ENCODE measurements around the gene NHS. TPM values are rescaled to one million over a fixed set of nuclear protein-coding genes. Genes with fewer than 3 reads are reported as not detected.

The NHS gene
- total RNA-seq: under 1 TPM; 0.14 to 0.71 TPM

DNA sequence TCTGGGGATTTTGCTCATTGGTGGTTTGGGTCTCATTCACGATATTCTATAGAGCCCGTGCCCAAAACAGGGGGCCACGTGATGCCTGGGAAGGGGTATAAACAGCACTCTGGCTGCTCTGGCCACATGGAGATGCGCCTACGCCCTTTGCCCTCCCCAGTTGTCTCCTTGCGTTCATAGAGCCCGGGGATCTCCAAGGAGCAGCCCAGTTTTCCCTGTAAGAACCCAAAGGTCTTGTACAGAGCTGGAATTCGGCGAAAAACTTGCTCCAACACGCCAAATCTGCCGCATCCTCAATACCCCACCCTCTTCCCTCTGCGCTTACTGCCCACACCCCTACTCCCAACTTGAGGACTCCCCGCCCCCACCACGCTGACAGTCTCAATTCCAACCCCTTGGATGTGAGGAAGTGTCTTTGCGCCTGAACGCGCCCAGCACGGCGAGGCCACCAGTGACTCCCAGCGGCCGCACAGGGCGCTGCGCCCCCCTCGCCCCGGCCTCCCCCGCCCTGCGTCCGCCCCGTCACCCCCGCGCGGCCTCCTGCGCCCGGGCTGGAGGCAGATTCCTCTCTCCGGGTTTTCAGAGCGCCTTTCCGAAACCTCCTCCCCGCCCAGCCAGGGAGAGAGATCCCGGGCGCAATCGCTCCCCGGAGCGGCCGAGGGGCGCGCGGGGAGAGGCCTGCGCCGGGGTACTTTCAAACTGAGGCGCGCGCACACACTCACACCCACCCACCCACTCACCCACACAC lies at the start of gene NHS:
Gene NHS, plus strand, starts transcription at position 582 of the 748 bp plus-strand sequence. CDS start 558 bp downstream, outside the sequence.
- Mint-ChIP-seq H3K9me3 (peaks cover 5% of the 10 kb centered on the region), H3K36me3 (no peaks in the 10 kb centered on the region), H3K27me3 (peaks cover 9 to 14% of the 10 kb centered on the region in 2 donors), H3K4me1 (ENCODE audit: low read depth in 2 of 2) (no peaks in the 10 kb centered on the region), H3K4me3 (no peak within 1 kb of the TSS), H3K27ac (no peak within 1 kb of the TSS)
- DNase-seq (ENCODE audit: low spot score) (no peak), ATAC-seq (no peak)

DNA sequence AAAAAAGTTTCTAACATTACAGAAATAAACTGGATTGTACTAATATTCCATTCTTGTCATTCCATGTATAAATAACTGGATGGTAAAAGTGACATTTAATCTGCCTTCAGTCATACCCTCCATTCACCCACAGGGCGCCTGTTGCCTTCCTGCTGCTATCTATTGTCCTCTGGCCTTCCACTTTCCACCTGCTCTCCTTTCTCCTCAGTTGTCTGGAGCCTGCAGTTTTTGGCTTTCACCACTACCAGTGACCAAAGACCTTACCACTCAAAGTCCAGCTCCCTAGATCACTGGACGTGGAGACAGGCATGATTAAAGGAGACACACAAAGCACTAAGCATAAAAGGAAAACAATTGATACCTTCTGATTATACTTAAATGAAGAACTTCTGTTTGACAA lies 46.2 kb upstream of the NHS start:
- Mint-ChIP-seq H3K27ac (no peak overlapping the region), H3K4me1 (ENCODE audit: low read depth in 2 of 2) (no peaks in the 10 kb centered on the region), H3K36me3 (no peaks in the 10 kb centered on the region), H3K4me3 (no peak overlapping the region), H3K9me3 (no peaks in the 10 kb centered on the region), H3K27me3 (peaks cover 0 to 7% of the 10 kb centered on the region in 2 donors)
- no peak for DNase-seq (ENCODE audit: low spot score)
- ATAC-seq: no peak

GRCh38 chrX:17336377-17336776 lies 38.6 kb upstream of the NHS start:
- no peaks in the 10 kb centered on the region for H3K36me3 Mint-ChIP-seq
- no peak overlapping the region for H3K4me3 Mint-ChIP-seq
- no peak overlapping the region for H3K27ac Mint-ChIP-seq
- H3K9me3 Mint-ChIP-seq: no peaks in the 10 kb centered on the region
- H3K4me1 Mint-ChIP-seq (ENCODE audit: low read depth in 2 of 2): no peaks in the 10 kb centered on the region
- ATAC-seq (no peak), DNase-seq (ENCODE audit: low spot score) (no peak)
- no peaks in the 10 kb centered on the region for H3K27me3 Mint-ChIP-seq

DNA sequence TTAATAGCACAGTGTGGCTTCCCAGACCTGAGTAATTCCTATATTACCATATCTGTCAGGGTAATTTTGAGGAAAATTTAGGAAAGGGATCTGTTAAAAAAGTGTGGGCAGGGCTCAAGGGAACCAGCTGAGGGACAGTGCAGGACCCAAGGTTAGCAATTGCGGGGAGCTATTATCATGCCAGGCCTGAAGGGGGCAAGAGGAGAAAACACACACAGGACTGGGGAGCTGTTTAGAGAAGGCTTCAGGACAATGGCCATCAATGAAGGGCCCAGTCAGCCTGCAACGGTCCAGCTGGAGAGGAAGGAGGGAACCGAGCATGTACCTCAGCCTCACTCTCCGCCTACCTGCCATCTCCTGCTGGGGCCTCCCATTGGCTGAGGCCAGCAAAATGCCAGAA lies 19.0 kb upstream of the NHS start:
- Mint-ChIP-seq H3K4me3 (no peak overlapping the region), H3K27ac (no peak overlapping the region), H3K36me3 (no peaks in the 10 kb centered on the region), H3K9me3 (no peaks in the 10 kb centered on the region), H3K27me3 (peaks cover 0 to 6% of the 10 kb centered on the region in 2 donors), H3K4me1 (ENCODE audit: low read depth in 2 of 2) (no peaks in the 10 kb centered on the region)
- ATAC-seq (no peak), DNase-seq (ENCODE audit: low spot score) (no peak)

GRCh38 chrX:17359500-17359899 lies 15.5 kb upstream of the NHS start:
- H3K4me3 Mint-ChIP-seq: no peak overlapping the region
- peaks cover 3% of the 10 kb centered on the region for H3K9me3 Mint-ChIP-seq
- peaks cover 0 to 14% of the 10 kb centered on the region in 2 donors for H3K27me3 Mint-ChIP-seq
- ATAC-seq: no peak
- DNase-seq (ENCODE audit: low spot score): no peak
- no peak overlapping the region for H3K27ac Mint-ChIP-seq
- H3K36me3 Mint-ChIP-seq: no peaks in the 10 kb centered on the region
- no peaks in the 10 kb centered on the region for H3K4me1 Mint-ChIP-seq (ENCODE audit: low read depth in 2 of 2)

DNA sequence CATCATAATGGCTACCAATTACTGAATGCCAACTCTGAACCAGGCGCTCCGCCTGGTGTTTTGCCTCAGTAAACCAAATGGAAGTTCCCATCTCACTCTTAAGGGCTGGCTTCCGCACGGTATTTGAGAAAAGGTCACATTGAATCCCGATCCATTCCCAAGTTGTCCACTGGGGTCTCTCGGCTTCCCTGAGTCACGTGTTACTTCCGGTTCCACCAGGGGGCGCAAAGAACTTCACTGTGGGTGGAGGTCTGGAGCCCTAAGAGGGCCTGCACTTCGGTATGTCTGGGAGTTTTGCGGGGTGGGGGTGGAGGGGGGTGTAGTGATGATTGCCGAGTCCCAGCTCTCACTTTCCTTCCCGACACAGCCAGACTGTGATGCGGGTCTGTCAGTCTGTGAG lies 13.4 kb upstream of the NHS start:
- no peaks in the 10 kb centered on the region for H3K36me3 Mint-ChIP-seq
- ATAC-seq (no peak), DNase-seq (ENCODE audit: low spot score) (no peak)
- H3K4me3 Mint-ChIP-seq: no peak overlapping the region
- no peak overlapping the region for H3K27ac Mint-ChIP-seq
- H3K4me1 Mint-ChIP-seq (ENCODE audit: low read depth in 2 of 2): no peaks in the 10 kb centered on the region
- peaks cover 0 to 12% of the 10 kb centered on the region in 2 donors for H3K27me3 Mint-ChIP-seq
- H3K9me3 Mint-ChIP-seq: peaks cover 3% of the 10 kb centered on the region

GRCh38 chrX:17368002-17368401 lies 7.0 kb upstream of the NHS start:
- no peaks in the 10 kb centered on the region for H3K9me3 Mint-ChIP-seq
- H3K4me3 Mint-ChIP-seq: no peak overlapping the region
- no peak overlapping the region for H3K27ac Mint-ChIP-seq
- H3K4me1 Mint-ChIP-seq (ENCODE audit: low read depth in 2 of 2): no peaks in the 10 kb centered on the region
- ATAC-seq (no peak), DNase-seq (ENCODE audit: low spot score) (no peak)
- peaks cover 0 to 2% of the 10 kb centered on the region in 2 donors for H3K27me3 Mint-ChIP-seq
- no peaks in the 10 kb centered on the region for H3K36me3 Mint-ChIP-seq

DNA sequence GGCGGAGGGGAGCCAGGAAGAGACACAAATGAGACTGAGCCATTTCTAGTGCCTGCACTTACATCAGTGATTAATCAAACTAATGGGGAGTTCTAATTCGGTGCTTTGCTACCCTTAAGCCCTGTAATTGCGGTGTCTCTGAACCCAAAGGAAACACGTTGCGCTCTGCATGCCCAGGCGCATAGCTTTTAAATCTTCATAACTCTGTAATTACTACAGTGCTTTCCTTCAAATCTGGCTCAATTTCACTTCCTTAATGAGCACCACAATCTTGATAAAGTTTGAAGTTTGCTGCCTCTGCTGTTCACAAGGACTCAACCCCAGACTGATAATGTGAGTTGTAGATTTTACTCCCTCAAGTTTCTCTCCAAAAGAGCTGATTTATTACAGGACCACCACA lies 5.7 kb upstream of the NHS start:
- no peak for ATAC-seq
- Mint-ChIP-seq H3K27me3 (no peaks in the 10 kb centered on the region), H3K9me3 (no peaks in the 10 kb centered on the region), H3K36me3 (no peaks in the 10 kb centered on the region), H3K4me1 (ENCODE audit: low read depth in 2 of 2) (no peaks in the 10 kb centered on the region), H3K27ac (no peak overlapping the region), H3K4me3 (no peak overlapping the region)
- DNase-seq (ENCODE audit: low spot score): no peak

DNA sequence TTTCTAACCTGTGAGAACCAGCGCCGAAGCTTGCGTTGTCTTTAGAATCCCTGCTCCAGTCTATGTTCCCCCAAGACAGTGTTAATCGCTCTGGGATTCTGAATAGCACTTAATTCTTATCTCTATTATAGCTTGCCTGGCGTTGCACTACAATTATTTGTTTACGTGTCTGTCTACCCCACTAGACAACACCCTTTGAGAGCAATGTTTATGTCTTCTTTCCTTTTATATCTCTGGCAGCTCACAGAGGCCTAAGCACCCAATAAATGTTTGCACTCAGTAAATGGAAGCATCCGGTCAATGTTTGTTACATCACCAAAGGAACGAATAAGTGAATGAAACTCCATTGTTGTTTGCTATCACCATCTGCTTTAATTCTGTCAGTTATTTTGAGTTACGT lies 4.8 kb upstream of the NHS start:
- no peak for DNase-seq (ENCODE audit: low spot score)

DNA sequence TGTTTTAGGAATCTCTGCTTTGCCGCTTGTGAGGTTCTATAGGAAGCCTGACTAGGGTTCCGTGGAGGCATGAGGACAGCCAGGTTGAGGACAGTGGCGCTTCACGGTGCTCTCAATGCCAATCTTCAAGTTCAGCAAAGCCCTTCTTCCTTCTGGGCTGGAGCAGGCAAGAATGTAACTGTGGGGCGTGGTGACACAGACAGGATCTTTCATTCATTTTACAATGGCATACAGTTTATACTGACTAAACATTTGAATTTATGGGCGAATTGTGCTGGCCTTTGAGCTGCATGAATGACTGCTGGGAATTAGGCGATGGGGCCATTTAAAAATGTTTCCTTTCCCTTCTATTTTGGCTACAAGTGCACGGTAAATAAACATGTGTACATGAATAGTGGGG lies 2.9 kb upstream of the NHS start:
- no peaks in the 10 kb centered on the region for H3K27me3 Mint-ChIP-seq

More for the DNA sequence above, 4.8 kb upstream of the NHS start:
- no peaks in the 10 kb centered on the region for H3K27me3 Mint-ChIP-seq
- H3K27ac Mint-ChIP-seq: no peak overlapping the region
- H3K4me3 Mint-ChIP-seq: no peak overlapping the region
- no peaks in the 10 kb centered on the region for H3K36me3 Mint-ChIP-seq
- no peaks in the 10 kb centered on the region for H3K4me1 Mint-ChIP-seq (ENCODE audit: low read depth in 2 of 2)
- no peak for ATAC-seq
- no peaks in the 10 kb centered on the region for H3K9me3 Mint-ChIP-seq

GRCh38 chrX:17373337-17373736 lies 1.7 kb upstream of the NHS start:
- no peaks in the 10 kb centered on the region for H3K4me1 Mint-ChIP-seq (ENCODE audit: low read depth in 2 of 2)
- H3K4me3 Mint-ChIP-seq: no peak overlapping the region
- no peak for ATAC-seq
- DNase-seq (ENCODE audit: low spot score): no peak
- no peak overlapping the region for H3K27ac Mint-ChIP-seq
- H3K36me3 Mint-ChIP-seq: no peaks in the 10 kb centered on the region
- H3K27me3 Mint-ChIP-seq: peaks cover 3 to 7% of the 10 kb centered on the region in 2 donors
- H3K9me3 Mint-ChIP-seq: no peaks in the 10 kb centered on the region

More for the DNA sequence above, 2.9 kb upstream of the NHS start:
- no peak for ATAC-seq
- DNase-seq (ENCODE audit: low spot score): no peak
- H3K9me3 Mint-ChIP-seq: no peaks in the 10 kb centered on the region
- H3K36me3 Mint-ChIP-seq: no peaks in the 10 kb centered on the region
- H3K27ac Mint-ChIP-seq: no peak overlapping the region
- no peak overlapping the region for H3K4me3 Mint-ChIP-seq
- no peaks in the 10 kb centered on the region for H3K4me1 Mint-ChIP-seq (ENCODE audit: low read depth in 2 of 2)

- no peak for ATAC-seq
- H3K4me3 Mint-ChIP-seq: no peak overlapping the region
Observed at GRCh38 chrX:17375367-17375636, 302 bp downstream of the NHS start.

DNA sequence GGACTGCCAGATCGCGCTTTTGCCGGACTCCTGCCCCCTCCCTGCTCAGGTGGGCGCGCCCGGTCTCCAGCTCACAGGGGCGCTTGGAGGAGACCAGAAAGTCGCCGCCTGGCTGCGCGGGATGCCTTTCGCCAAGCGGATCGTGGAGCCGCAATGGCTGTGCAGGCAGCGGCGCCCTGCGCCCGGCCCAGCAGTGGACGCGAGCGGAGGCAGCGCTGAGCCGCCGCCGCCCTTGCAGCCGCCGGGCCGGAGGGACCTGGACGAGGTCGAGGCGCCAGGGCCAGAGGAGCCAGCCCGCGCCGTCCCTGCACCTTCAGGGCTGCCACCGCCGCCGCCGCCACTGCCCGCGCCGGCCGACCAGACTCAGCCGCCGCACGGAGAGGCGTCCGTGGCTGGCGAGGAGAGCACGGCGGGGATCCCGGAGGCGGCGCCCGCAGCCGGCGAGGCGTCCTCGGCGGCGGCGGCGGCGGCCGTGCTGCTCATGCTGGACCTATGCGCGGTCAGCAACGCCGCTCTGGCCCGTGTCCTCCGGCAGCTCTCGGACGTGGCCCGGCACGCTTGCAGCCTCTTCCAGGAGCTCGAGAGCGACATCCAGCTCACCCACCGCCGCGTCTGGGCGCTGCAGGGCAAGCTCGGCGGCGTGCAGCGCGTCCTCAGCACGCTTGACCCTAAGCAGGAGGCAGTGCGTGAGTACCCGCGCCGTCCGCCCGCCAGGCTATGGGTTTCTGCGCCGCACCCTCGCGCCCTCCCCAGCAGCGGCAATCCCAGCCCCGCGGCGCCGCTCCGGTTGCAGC lies 834 bp downstream of the NHS start:
- H3K4me3 Mint-ChIP-seq: no peak overlapping the region

More at GRCh38 chrX:17375367-17375636, 302 bp downstream of the NHS start:
- Mint-ChIP-seq H3K36me3 (no peaks in the 10 kb centered on the region), H3K27me3 (peaks cover 13 to 17% of the 10 kb centered on the region in 2 donors), H3K9me3 (peaks cover 9% of the 10 kb centered on the region), H3K27ac (no peak overlapping the region), H3K4me1 (ENCODE audit: low read depth in 2 of 2) (no peaks in the 10 kb centered on the region)
- no peak for DNase-seq (ENCODE audit: low spot score)

DNA sequence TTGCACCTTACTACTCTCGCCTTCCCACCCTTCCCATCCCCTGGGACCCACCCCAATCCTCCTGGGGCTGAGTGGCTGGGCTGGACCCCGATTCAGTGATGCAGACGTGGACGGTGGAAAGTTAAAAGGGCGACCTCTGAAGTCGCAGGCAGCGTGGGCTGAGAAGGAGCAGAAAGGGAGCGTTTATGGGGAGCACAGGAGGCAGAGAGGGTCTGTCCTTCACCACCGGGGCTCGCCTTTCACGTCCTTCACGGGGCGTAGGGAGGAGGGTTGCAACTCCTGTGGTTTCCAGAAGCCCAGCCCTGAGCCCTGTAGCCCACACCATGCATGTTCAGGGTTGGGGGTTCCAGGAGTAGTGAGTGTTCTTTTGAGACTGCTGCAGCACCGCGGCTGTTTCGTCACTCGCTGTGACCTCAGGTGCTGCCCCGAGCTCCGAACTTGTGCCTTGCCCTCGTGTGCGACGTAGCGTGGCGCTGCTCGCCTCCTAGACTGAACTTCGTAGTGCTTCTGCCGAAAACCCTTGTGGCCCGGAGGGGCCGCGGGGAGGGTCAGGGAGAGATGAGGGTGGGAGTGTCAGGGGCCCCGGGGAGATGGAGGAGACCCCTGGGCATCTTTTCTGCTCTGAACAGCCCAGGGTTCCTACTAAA lies 1.6 kb downstream of the NHS start:
- no peak for ATAC-seq
- H3K4me3 Mint-ChIP-seq: no peak overlapping the region
- peaks cover 9% of the 10 kb centered on the region for H3K9me3 Mint-ChIP-seq
- H3K4me1 Mint-ChIP-seq (ENCODE audit: low read depth in 2 of 2): no peaks in the 10 kb centered on the region
- no peak overlapping the region for H3K27ac Mint-ChIP-seq
- peaks cover 13 to 17% of the 10 kb centered on the region in 2 donors for H3K27me3 Mint-ChIP-seq
- no peak for DNase-seq (ENCODE audit: low spot score)
- no peaks in the 10 kb centered on the region for H3K36me3 Mint-ChIP-seq

More for the DNA sequence above, 834 bp downstream of the NHS start:
- no peak for DNase-seq (ENCODE audit: low spot score)
- no peak for ATAC-seq
- Mint-ChIP-seq H3K36me3 (no peaks in the 10 kb centered on the region), H3K9me3 (peaks cover 9% of the 10 kb centered on the region), H3K27ac (no peak overlapping the region), H3K27me3 (peaks cover 13 to 17% of the 10 kb centered on the region in 2 donors), H3K4me1 (ENCODE audit: low read depth in 2 of 2) (no peaks in the 10 kb centered on the region)
